ENCODE measurements around the gene RBM18.

The RBM18 gene

GRCh38 chr9:122221183-122221811 is 43.3 kb downstream of the RBM18 start:
- no peak for DNase-seq

GRCh38 chr9:122220673-122221182 is 43.9 kb downstream of the RBM18 start:
- DNase-seq: no peak

GRCh38 chr9:122219856-122220672 is 44.6 kb downstream of the RBM18 start:
- DNase-seq: no peak

- DNase-seq: peak in 1 of 4 experiments; percentile 34
Observed at GRCh38 chr9:122218935-122219855, 45.4 kb downstream of the RBM18 start.

- no peak for DNase-seq
Observed at GRCh38 chr9:122218071-122218934, 46.3 kb downstream of the RBM18 start.

- no peak for DNase-seq
Observed at GRCh38 chr9:122217640-122218039, 47.0 kb downstream of the RBM18 start.

GRCh38 chr9:122216798-122217418 is 47.7 kb downstream of the RBM18 start:
- no peak for DNase-seq

GRCh38 chr9:122216138-122216797 is 48.4 kb downstream of the RBM18 start:
- no peak for DNase-seq

GRCh38 chr9:122215663-122216062 is 49.0 kb downstream of the RBM18 start:
- DNase-seq: no peak

- no peak for DNase-seq
Observed at GRCh38 chr9:122214507-122214906, 50.1 kb downstream of the RBM18 start.

GRCh38 chr9:122213589-122214413 is 50.8 kb downstream of the RBM18 start:
- peak in 2 of 4 experiments; percentile 31 to 33 for DNase-seq

GRCh38 chr9:122213102-122213588 is 51.5 kb downstream of the RBM18 start:
- no peak for DNase-seq

- no peak for DNase-seq
Observed at GRCh38 chr9:122212473-122213004, 52.1 kb downstream of the RBM18 start.

- no peak for DNase-seq
Observed at GRCh38 chr9:122209451-122209850, 55.2 kb downstream of the RBM18 start.

- DNase-seq: no peak
Observed at GRCh38 chr9:122207096-122207495, 57.5 kb downstream of the RBM18 start.

GRCh38 chr9:122206118-122207046 is 58.3 kb downstream of the RBM18 start:
- DNase-seq: no peak

GRCh38 chr9:122205176-122205575 is 59.5 kb downstream of the RBM18 start:
- DNase-seq: no peak

- DNase-seq: no peak
Observed at GRCh38 chr9:122204491-122204890, 60.1 kb downstream of the RBM18 start.

All from suppressor macrophage (primary cell).